ENCODE data around the gene PCCA. TPM values are rescaled to one million over a fixed set of nuclear protein-coding genes. Genes with fewer than 3 reads are reported as not detected.

Gene PCCA
- total RNA-seq, 1 experiment from 2014 or later: 39.9 TPM

DNA sequence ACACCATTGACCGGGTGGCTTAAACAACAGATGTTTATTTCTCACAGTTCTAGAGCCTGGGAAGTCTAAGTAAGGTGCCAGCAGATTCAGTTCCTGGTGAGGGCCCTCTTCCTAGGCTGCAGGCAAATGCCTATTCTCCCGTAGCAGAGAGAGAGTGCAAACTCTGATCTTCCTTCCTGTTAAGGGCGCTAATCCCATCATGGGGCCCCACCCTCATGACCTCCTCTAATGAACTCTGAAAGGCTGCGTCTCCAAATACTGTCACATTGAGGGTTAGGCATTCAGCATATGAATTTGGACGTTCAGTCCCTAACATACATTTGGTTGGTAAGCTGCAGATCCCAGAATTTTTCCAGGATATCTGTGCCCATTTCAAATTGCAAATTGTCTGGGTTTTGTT lies 370.9 kb downstream of the PCCA start:
- no peaks in the 10 kb centered on the region for H3K9me3 Mint-ChIP-seq (ENCODE audit: unreplicated experiment)
- H3K36me3 Mint-ChIP-seq (ENCODE audit: insufficient read depth, unreplicated experiment): no peaks in the 10 kb centered on the region
- no peaks in the 10 kb centered on the region for H3K27me3 Mint-ChIP-seq (ENCODE audit: insufficient read depth, unreplicated experiment)
- H3K9me3 ChIP-seq: no peaks in the 10 kb centered on the region
- no TSS peak for BruUV-seq (replicated peaks)
- no peak overlapping the region for H3K4me3 ChIP-seq (ENCODE audit: low read depth, low read length)
- no peak overlapping the region for H3K27ac Mint-ChIP-seq (ENCODE audit: unreplicated experiment)
- DNase-seq: no peak
- no peaks in the 10 kb centered on the region for H3K27me3 ChIP-seq (replicated peaks; ENCODE audit: control insufficient read depth, insufficient read depth, low read length)
- TF ChIP-seq, protein P1, sequence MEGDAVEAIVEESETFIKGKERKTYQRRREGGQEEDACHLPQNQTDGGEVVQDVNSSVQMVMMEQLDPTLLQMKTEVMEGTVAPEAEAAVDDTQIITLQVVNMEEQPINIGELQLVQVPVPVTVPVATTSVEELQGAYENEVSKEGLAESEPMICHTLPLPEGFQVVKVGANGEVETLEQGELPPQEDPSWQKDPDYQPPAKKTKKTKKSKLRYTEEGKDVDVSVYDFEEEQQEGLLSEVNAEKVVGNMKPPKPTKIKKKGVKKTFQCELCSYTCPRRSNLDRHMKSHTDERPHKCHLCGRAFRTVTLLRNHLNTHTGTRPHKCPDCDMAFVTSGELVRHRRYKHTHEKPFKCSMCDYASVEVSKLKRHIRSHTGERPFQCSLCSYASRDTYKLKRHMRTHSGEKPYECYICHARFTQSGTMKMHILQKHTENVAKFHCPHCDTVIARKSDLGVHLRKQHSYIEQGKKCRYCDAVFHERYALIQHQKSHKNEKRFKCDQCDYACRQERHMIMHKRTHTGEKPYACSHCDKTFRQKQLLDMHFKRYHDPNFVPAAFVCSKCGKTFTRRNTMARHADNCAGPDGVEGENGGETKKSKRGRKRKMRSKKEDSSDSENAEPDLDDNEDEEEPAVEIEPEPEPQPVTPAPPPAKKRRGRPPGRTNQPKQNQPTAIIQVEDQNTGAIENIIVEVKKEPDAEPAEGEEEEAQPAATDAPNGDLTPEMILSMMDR (IDR thresholded peaks at IDR 0.05; ENCODE audit: insufficient read depth in 1 of 2, low read depth in 1 of 2, low read length in 1 of 2, severe bottlenecking in 1 of 2, unreplicated experiment in 1 of 2): no peak
- ChIA-PET POLR2A (no interaction called here), CTCF (no interaction called here)
- no peaks in the 10 kb centered on the region for H3K36me3 ChIP-seq (ENCODE audit: control insufficient read depth, insufficient read depth, low read length)
- intact Hi-C loops (cut with micrococcal nuclease; ENCODE audit: unreplicated experiment): no loop called here
- no peaks in the 10 kb centered on the region for H3K4me1 ChIP-seq
- H3K4me3 Mint-ChIP-seq (ENCODE audit: unreplicated experiment): no peak overlapping the region
- no peaks in the 10 kb centered on the region for H3K4me1 Mint-ChIP-seq (ENCODE audit: low read depth, unreplicated experiment)

DNA sequence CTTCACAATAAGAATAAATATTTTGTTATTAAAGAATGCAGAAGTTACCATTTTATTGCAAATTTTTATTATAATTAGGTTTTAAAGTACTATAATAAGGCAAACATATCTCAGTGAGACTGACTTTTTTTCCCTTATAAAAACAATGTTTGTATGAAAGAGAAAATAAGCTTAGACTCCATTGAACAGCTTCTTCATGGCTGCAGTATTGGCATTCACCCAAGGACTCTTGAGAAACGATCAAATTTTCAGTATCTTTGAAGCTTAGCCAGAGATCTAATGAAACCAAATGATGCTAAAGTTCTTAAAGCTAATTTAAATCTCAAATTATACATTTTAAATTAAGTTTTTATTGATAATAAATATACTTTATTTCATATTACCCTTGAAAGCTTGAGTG lies 371.4 kb downstream of the PCCA start:
- TF ChIP-seq, protein P1 (IDR thresholded peaks at IDR 0.05; ENCODE audit: insufficient read depth in 1 of 2, low read depth in 1 of 2, low read length in 1 of 2, severe bottlenecking in 1 of 2, unreplicated experiment in 1 of 2): no peak
- Mint-ChIP-seq H3K4me1 (ENCODE audit: low read depth, unreplicated experiment) (no peaks in the 10 kb centered on the region), H3K4me3 (ENCODE audit: unreplicated experiment) (no peak overlapping the region), H3K27ac (ENCODE audit: unreplicated experiment) (no peak overlapping the region), H3K9me3 (ENCODE audit: unreplicated experiment) (no peaks in the 10 kb centered on the region), H3K36me3 (ENCODE audit: insufficient read depth, unreplicated experiment) (no peaks in the 10 kb centered on the region), H3K27me3 (ENCODE audit: insufficient read depth, unreplicated experiment) (no peaks in the 10 kb centered on the region)
- intact Hi-C loops (cut with micrococcal nuclease; ENCODE audit: unreplicated experiment): no loop called here
- Histone ChIP-seq H3K36me3 (ENCODE audit: control insufficient read depth, insufficient read depth, low read length) (no peaks in the 10 kb centered on the region), H3K4me1 (no peaks in the 10 kb centered on the region), H3K27me3 (replicated peaks; ENCODE audit: control insufficient read depth, insufficient read depth, low read length) (no peaks in the 10 kb centered on the region), H3K9me3 (no peaks in the 10 kb centered on the region), H3K4me3 (ENCODE audit: low read depth, low read length) (no peak overlapping the region)
- ChIA-PET CTCF (no interaction called here), POLR2A (no interaction called here)
- no TSS peak for BruUV-seq (replicated peaks)
- no peak for DNase-seq

DNA sequence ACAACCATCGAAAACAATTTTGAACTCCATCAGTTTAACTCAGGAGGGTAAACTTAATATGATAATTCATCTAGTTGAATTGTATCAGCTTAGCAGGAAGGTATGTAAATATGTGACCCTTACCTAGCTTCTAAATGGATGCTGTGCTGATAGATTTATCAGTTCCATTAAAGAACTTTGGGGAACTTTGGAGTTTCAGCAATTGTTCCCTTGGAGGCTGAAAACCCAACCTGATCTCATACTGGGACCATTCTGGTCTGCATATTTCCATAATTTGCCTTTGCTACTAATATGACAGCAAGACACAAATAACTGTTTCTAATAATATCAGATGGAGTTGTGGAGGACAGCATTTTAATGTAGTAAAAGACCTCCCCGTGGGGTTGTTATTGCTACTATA lies 371.9 kb downstream of the PCCA start:
- H3K4me3 ChIP-seq (ENCODE audit: low read depth, low read length): no peak overlapping the region
- H3K4me3 Mint-ChIP-seq (ENCODE audit: unreplicated experiment): no peak overlapping the region
- no peaks in the 10 kb centered on the region for H3K27me3 ChIP-seq (replicated peaks; ENCODE audit: control insufficient read depth, insufficient read depth, low read length)
- no TSS peak for BruUV-seq (replicated peaks)
- no peaks in the 10 kb centered on the region for H3K36me3 ChIP-seq (ENCODE audit: control insufficient read depth, insufficient read depth, low read length)
- no peaks in the 10 kb centered on the region for H3K4me1 ChIP-seq
- ChIA-PET CTCF (no interaction called here), POLR2A (no interaction called here)
- no peaks in the 10 kb centered on the region for H3K4me1 Mint-ChIP-seq (ENCODE audit: low read depth, unreplicated experiment)
- H3K9me3 Mint-ChIP-seq (ENCODE audit: unreplicated experiment): no peaks in the 10 kb centered on the region
- H3K36me3 Mint-ChIP-seq (ENCODE audit: insufficient read depth, unreplicated experiment): no peaks in the 10 kb centered on the region
- H3K27me3 Mint-ChIP-seq (ENCODE audit: insufficient read depth, unreplicated experiment): no peaks in the 10 kb centered on the region
- intact Hi-C loops (cut with micrococcal nuclease; ENCODE audit: unreplicated experiment): no loop called here
- no peak overlapping the region for H3K27ac Mint-ChIP-seq (ENCODE audit: unreplicated experiment)
- DNase-seq: no peak
- TF ChIP-seq, protein P1 (IDR thresholded peaks at IDR 0.05; ENCODE audit: insufficient read depth in 1 of 2, low read depth in 1 of 2, low read length in 1 of 2, severe bottlenecking in 1 of 2, unreplicated experiment in 1 of 2): no peak
- H3K9me3 ChIP-seq: no peaks in the 10 kb centered on the region
